Fibroblast of lung (primary cell): Measurements from ENCODE around the gene ZBED3.

Experiments used
- EZH2 ChIP-seq: IDR thresholded peaks from 2 replicates; pipeline ENCODE4 v1.5.1; 2012; ENCODE audit warnings: low read length, control low read depth, mild to moderate bottlenecking; ENCODE audit errors: missing control alignments
- TF ChIP-seq, protein P1 (sequence below), 2 donors: IDR thresholded peaks in 1 of 2; conservative IDR thresholded peaks in 1 of 2; 1 replicate in 1 of 2; 2 replicates in 1 of 2; pipeline ENCODE4 v1.5.1; 2011 to 2012; ENCODE audit warnings: low read length in 2 of 2, control low read depth in 1 of 2, inconsistent platforms in 1 of 2, low read depth in 1 of 2, mild to moderate bottlenecking in 1 of 2

DNA sequence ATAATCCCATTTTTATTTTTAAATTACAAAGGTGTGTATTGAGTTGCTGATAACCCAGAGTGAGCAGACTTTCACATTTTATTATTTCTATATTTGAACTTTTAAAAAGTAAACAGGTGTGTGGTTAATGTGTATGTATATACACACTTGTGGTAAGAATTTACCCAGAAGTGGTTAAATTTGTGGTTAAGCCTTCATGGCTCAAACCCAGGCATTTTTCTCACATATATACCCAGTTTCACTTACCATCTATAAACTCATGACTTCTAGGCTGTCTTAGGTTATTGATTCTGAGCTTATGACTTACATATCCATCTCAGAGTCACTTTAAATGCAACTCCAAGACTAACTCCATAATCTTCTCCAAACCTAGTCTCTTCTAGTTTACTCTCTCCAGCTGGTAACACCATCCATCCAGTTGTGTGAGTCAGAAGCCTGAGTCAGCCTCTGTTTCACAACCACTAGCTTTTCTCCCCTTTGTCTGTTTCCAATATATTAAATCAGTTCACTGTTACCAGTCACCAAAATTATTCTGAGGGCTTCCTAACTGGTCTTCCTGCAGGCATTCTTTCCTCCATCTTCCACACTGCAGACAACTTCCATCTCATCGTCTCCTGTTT lies 20.2 kb downstream of the ZBED3 start:
- TF ChIP-seq, protein P1, sequence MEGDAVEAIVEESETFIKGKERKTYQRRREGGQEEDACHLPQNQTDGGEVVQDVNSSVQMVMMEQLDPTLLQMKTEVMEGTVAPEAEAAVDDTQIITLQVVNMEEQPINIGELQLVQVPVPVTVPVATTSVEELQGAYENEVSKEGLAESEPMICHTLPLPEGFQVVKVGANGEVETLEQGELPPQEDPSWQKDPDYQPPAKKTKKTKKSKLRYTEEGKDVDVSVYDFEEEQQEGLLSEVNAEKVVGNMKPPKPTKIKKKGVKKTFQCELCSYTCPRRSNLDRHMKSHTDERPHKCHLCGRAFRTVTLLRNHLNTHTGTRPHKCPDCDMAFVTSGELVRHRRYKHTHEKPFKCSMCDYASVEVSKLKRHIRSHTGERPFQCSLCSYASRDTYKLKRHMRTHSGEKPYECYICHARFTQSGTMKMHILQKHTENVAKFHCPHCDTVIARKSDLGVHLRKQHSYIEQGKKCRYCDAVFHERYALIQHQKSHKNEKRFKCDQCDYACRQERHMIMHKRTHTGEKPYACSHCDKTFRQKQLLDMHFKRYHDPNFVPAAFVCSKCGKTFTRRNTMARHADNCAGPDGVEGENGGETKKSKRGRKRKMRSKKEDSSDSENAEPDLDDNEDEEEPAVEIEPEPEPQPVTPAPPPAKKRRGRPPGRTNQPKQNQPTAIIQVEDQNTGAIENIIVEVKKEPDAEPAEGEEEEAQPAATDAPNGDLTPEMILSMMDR (conservative IDR thresholded peaks at IDR 0.05 in 1 of 2, IDR thresholded peaks at IDR 0.05 in 1 of 2; ENCODE audit: low read depth in 1 of 2, low read length in 2 of 2) = no peak
- no peak for TF ChIP-seq EZH2
